SIG-M5 treated with dmso at 0.1 percent for 504 hours (cell line): ENCODE results near the gene SLC12A5.

ENCODE experiments used
- DNase-seq: peaks from one replicate; lab custom pipeline; 2025; ENCODE audit not compliant: unreplicated experiment; lab: John Stamatoyannopoulos, UW

SLC12A5 gene

GRCh38 chr20:46051556-46052308 lies 22.7 kb downstream of the SLC12A5 start:
- no peak for DNase-seq

GRCh38 chr20:46053416-46053815 lies 24.4 kb downstream of the SLC12A5 start:
- DNase-seq: no peak

- DNase-seq: no peak
Observed at GRCh38 chr20:46054606-46055005, 25.6 kb downstream of the SLC12A5 start.

GRCh38 chr20:46055269-46055668 lies 26.3 kb downstream of the SLC12A5 start:
- no peak for DNase-seq

GRCh38 chr20:46056027-46056833 lies 27.2 kb downstream of the SLC12A5 start:
- DNase-seq: no peak

GRCh38 chr20:46056970-46057855 lies 28.2 kb downstream of the SLC12A5 start:
- DNase-seq: no peak

DNA sequence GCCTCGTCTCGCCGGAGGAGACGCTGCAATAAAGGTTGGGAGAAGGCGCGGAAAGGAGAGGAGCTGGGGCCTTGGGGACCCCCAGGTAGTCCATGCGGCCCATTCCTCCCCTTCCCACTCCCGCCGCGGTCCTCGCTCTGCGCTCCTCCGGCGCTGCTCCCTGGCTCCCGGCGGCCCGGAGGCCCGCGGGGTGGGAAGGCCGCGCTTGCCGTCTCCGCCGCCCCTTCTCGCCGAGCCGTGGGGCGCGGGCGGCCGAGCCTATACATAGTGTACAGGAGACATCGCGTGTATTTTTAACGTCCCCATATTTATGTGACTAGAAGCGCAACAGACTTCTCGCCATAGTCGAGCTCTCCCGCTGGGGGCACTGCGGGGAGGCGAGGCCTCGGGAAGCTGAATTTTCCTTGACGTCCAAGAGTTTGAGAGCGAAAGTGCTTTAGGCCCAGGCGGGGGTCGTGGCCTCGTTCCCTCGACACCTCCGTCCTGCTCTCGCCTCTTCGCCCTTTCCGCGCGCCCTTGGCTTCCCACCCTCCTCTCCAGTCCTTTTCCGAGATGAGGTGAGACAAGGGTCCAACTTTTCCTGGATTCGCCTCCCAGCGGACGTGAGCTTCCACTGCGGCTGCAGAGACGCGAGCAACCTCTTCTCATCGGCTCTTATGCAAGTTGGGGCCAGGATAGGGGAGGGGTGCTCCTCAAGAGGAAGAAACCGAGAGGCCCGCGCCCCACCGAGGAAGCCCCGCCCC lies 29.0 kb downstream of the SLC12A5 start:
- DNase-seq: peak; percentile 88

DNA sequence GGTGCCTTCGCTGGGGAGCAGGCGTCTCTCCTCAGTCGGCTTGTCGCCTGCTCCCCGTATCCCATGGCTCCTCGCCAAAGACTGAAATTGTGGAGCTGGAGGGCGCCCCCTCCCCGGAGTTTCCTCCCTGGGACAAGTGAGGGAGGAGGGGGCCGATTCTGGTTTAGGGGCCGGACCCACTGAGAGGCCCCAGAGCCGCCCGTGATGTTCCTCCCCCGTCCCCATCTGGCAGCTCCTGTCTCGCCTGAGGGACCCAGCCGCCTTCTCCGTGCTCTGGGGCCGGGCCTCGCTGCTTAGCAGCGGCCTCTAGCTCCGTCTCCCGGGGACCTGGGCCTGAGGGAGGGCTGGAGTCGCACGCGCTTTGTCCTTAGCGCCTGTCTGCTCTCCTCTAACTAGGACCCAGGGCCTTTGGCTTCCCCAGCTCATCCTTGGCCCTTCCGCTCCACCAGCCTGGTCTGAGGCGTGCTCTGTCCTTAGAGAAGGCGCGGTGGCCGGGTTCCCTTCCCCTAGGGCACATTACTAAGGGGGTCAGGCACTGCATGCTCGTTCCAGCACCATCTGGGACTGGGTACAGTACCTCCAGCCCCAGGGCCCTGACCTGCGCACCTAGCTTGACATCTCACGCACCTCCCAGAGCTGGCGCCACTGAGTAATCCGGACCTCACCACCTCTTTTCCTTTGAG lies 29.7 kb downstream of the SLC12A5 start:
- DNase-seq: peak; percentile 40

DNA sequence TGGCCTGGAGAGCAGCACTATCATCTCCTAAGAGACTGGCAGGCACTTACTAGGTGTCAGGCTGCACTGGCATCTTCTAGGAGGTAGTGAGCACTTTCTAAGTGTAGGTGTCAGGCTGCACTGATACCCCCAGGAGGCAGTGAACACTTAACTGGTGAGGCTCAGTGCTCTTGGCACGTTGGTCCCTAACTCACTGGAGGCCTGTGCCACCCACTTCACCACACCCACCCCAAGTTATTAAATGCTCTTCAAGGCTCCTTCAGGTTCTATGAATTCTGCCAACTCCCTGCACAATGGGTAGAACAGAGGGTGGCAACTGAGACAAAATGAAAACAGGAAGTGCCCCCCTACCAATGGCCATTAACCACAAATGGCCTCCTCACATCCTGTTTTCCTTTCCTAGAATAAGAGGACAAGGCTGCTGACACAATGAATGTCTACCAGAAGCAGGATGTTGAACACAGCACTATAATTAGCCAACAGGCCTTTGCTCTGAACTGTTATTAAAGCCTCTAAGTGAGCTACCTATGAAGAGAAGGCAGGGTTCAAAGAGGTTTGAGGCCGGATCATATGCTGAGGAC lies 31.4 kb downstream of the SLC12A5 start:
- DNase-seq: peak; percentile 89

GRCh38 chr20:46060975-46061374 lies 32.0 kb downstream of the SLC12A5 start:
- DNase-seq: no peak

DNA sequence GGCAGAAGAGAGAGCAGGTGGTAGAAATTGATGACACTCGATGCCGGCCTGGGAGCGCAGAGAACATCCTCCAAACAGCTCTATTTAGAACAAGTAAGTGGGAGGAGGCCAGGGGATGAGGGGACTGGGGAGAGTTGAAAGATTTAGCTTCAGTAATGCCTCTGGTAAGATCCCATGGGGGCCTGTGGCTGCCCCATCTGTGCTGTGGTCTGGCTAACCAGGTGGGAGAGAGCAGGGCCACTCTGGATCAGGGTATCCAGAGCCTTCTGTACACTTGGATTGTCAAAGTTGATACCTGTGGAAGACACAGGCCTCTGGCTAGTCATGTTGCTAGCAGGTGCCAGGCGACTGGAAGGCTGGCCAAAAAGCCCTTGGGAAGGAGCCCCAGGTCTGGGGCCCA lies 33.1 kb downstream of the SLC12A5 start:
- DNase-seq: no peak

DNA sequence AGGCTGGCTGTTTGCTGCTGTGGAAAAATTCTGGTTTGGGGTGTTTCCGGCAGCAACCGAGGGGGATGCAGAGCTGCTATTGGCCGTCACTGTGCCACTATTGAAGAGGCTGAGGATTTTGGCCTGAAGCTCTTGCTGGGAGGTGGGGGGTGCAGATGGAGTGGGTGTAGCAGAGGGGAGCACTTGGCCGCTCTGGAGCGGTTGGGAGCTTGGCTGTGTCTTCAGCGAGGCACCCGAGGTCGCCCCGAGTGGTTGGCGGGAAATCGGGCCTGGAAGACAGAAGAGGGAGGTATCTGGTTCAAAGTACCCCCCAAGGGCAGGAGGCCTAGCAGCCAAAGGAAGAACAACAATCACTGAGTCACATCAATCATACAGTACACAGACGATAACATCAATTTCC lies 33.6 kb downstream of the SLC12A5 start:
- no peak for DNase-seq

GRCh38 chr20:46063151-46063550 lies 34.1 kb downstream of the SLC12A5 start:
- DNase-seq: no peak

DNA sequence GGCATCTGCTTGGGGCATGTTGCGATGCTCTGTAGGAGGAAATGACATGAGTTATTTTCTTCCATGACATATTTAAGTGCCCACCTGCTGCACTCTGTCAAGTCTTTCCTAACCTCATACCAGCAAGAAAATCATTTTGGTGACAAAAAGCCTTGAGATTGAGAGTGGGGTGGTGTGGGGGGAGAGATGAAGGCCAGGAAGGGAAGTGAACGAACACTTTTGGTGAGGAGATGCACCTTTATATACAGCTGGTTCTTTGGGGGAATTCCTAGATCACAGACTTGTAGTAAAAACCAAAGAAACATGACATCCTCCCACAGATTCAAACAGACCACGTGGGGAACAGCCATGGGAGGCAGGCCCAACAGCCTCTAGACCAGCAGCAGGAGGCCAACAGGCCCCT lies 34.6 kb downstream of the SLC12A5 start:
- no peak for DNase-seq

GRCh38 chr20:46065006-46065405 lies 36.0 kb downstream of the SLC12A5 start:
- no peak for DNase-seq

- DNase-seq: no peak
Observed at GRCh38 chr20:46065691-46066090, 36.7 kb downstream of the SLC12A5 start.

GRCh38 chr20:46070215-46070900 lies 41.3 kb downstream of the SLC12A5 start:
- no peak for DNase-seq

DNA sequence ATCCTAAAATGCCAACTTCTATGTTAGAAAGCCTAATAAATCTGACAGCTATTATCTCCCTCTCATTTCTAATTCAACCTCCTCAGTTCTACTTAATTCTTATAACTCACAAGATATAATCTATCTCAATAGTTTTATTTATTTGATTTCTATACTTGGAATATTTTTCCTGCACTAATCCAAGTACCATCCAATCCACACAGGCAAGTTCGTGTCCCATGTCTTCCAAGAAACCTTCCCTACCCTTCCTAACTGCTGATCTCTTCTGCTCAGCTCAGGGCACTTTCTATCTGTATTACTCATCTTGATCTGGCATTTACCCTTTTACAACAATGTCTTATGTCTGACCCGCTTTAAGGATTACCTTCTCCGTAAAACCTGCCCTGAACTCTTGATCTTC lies 42.6 kb downstream of the SLC12A5 start:
- DNase-seq: no peak

DNA sequence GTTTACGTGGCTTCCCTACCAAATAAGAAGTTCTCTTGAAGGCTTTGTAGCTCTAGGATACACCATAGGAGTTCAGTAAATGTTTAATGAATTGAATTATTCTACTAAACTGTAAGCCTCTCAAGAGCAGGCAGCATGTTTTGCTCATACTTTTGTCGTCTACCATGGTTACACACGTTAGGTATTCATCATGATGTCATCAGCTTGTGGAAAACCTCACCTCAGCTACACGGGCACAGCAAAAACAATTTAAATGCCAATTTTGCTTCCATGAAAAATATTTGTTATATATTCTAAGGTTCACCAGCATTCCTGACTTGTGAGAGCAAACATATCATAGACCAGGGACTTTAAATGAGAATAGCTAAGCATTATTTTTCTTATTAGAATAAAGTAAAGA lies 44.0 kb downstream of the SLC12A5 start:
- no peak for DNase-seq
